GM18505 (cell line): Measurements from ENCODE around the gene VAX1.
"Not testable (repeated sequence)": the region's sequence is repeated elsewhere in the genome, so short reads cannot be mapped to it uniquely, and the experiment has no call there.

Source experiments
- ATAC-seq: cut with Tn5 transposase; IDR thresholded peaks from one replicate; pipeline ENCODE4 v1.9.1; 2021; ENCODE audit not compliant: unreplicated experiment
- POLR2A ChIP-seq: IDR thresholded peaks from 4 replicates; pipeline ENCODE4 v1.6.1; 2011; ENCODE audit warnings: borderline replicate concordance; ENCODE audit not compliant: insufficient read depth, insufficient read length; ENCODE audit errors: extremely low read depth

Gene VAX1

GRCh38 chr10:117090834-117091233 lies 47.2 kb downstream of the VAX1 start:
- ATAC-seq = no peak
- TF ChIP-seq POLR2A = no peak

- no peak for TF ChIP-seq POLR2A
- ATAC-seq = no peak
These were observed 50.5 kb downstream of the VAX1 start for GRCh38 chr10:117087521-117087920.

- no peak for ATAC-seq
These were observed 51.5 kb downstream of the VAX1 start for GRCh38 chr10:117086546-117086945.

GRCh38 chr10:117084421-117085246 lies 53.4 kb downstream of the VAX1 start:
- not testable (repeated sequence) for ATAC-seq

More at GRCh38 chr10:117086546-117086945, 51.5 kb downstream of the VAX1 start:
- TF ChIP-seq POLR2A = no peak
